ENCODE results near the gene LYG1. TPM values are rescaled to one million over a fixed set of nuclear protein-coding genes. Genes with fewer than 3 reads are reported as not detected.
"Not testable (repeated sequence)": the region's sequence is repeated elsewhere in the genome, so short reads cannot be mapped to it uniquely, and the experiment has no call there.

LYG1 gene
- 1.1 and 2.4 TPM in 2 replicates for total RNA-seq (2021)
- Bru-seq, nascent RNA: percentile 47 among the genes with signal in this experiment
- percentile 60 among the genes with signal in this experiment for BruChase-seq, experiment 1, labeled RNA remaining after a 2-hour chase
- percentile 58 among the genes with signal in this experiment for BruChase-seq, experiment 2, labeled RNA remaining after a 6-hour chase
- long read RNA-seq, partial matches to known transcripts: 0 of 2 reads
- long read RNA-seq, other reads (novel, unspliced or antisense): 2 of 2 reads

DNA sequence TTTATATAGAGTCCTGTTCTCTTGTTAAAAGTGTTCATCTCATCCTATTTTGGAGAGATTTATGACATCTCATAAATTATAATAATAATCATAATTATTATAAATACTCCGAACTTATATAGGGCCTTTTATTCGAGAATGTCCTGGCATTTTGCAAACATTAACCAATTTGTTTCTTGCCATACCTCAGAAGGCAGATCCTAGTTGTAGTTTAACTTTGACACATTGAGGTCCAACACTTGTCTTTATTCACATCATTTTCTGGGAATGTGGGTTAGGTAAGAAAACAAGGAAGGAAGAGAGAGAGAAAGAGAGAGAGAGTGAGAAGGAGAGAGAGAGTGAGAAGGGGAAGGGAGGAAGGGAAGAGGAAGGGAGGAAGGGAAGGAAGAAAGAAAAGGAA lies at the start of gene LYG1:
Gene LYG1, minus strand, starts transcription at position 101 of the 400 bp plus-strand sequence. CDS start 5,527 bp downstream, outside the sequence.
- BruUV-seq (replicated peaks): not testable (repeated sequence)

GRCh38 chr2:99350194-99350593 lies 49.2 kb upstream of the LYG1 start:
- intact Hi-C loops (cut with micrococcal nuclease; ENCODE audit: unreplicated experiment): no loop called here
- ChIA-PET POLR2A (ENCODE audit: low non-redundant PET) (no interaction called here), CTCF (no interaction called here)
- Histone ChIP-seq H3K4me3 (ENCODE audit: low read depth, low read length, poor library complexity, severe bottlenecking) (no peak overlapping the region), H3K27ac (ENCODE audit: low read depth, low read length, poor library complexity, severe bottlenecking) (no peak overlapping the region), H3K4me1 (ENCODE audit: insufficient read depth, low read length, poor library complexity, severe bottlenecking) (no peaks in the 10 kb centered on the region), H3K36me3 (ENCODE audit: insufficient read depth, low read length, poor library complexity, severe bottlenecking) (no peaks in the 10 kb centered on the region), H3K9me3 (ENCODE audit: low read depth, low read length, poor library complexity, severe bottlenecking) (no peaks in the 10 kb centered on the region), H3K27me3 (replicated peaks; ENCODE audit: insufficient read depth, low read depth, low read length, poor library complexity) (no peaks in the 10 kb centered on the region)
- TF ChIP-seq, protein P1, sequence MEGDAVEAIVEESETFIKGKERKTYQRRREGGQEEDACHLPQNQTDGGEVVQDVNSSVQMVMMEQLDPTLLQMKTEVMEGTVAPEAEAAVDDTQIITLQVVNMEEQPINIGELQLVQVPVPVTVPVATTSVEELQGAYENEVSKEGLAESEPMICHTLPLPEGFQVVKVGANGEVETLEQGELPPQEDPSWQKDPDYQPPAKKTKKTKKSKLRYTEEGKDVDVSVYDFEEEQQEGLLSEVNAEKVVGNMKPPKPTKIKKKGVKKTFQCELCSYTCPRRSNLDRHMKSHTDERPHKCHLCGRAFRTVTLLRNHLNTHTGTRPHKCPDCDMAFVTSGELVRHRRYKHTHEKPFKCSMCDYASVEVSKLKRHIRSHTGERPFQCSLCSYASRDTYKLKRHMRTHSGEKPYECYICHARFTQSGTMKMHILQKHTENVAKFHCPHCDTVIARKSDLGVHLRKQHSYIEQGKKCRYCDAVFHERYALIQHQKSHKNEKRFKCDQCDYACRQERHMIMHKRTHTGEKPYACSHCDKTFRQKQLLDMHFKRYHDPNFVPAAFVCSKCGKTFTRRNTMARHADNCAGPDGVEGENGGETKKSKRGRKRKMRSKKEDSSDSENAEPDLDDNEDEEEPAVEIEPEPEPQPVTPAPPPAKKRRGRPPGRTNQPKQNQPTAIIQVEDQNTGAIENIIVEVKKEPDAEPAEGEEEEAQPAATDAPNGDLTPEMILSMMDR (conservative IDR thresholded peaks at IDR 0.05; ENCODE audit: low read depth, low read length): no peak
- TF ChIP-seq EZH2 (IDR thresholded peaks at IDR 0.05; ENCODE audit: borderline replicate concordance, low read depth, low read length, poor library complexity, severe bottlenecking): no peak
- DNase-seq (ENCODE audit: low spot score): no peak
- no TSS peak for BruUV-seq (replicated peaks)

More for the DNA sequence above, at the start of gene LYG1:
- CTCF ChIA-PET; DNase-seq (ENCODE audit: low spot score); H3K36me3 ChIP-seq (ENCODE audit: insufficient read depth, low read length, poor library complexity, severe bottlenecking); H3K27ac ChIP-seq (ENCODE audit: low read depth, low read length, poor library complexity, severe bottlenecking); POLR2A ChIA-PET (ENCODE audit: low non-redundant PET); H3K27me3 ChIP-seq (replicated peaks; ENCODE audit: insufficient read depth, low read depth, low read length, poor library complexity); H3K4me1 ChIP-seq (ENCODE audit: insufficient read depth, low read length, poor library complexity, severe bottlenecking); H3K9me3 ChIP-seq (ENCODE audit: low read depth, low read length, poor library complexity, severe bottlenecking); H3K4me3 ChIP-seq (ENCODE audit: low read depth, low read length, poor library complexity, severe bottlenecking); intact Hi-C loops (cut with micrococcal nuclease; ENCODE audit: unreplicated experiment): not testable (repeated sequence)

DNA sequence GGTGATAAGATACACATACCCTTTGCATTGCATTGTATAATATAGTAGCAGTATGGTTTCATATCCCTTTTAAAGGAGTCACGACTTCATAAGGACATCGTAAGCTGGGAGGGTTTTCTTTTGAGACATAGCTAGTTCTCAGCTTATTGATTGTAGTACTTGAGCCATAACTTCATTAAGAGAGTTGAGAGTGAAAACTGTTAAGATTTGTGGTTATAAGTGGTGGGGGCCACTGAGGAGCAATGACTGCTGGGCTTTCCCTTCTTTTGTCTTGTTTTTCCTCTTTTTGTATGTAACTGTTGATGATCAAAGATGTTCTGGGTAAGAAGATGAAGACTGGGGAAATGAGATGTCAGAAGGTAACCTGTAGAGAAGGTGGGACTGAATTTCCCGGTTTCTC lies 47.2 kb upstream of the LYG1 start:
- ChIA-PET POLR2A (ENCODE audit: low non-redundant PET) (no interaction called here), CTCF (no interaction called here)
- Histone ChIP-seq H3K36me3 (ENCODE audit: insufficient read depth, low read length, poor library complexity, severe bottlenecking) (no peaks in the 10 kb centered on the region), H3K9me3 (ENCODE audit: low read depth, low read length, poor library complexity, severe bottlenecking) (no peaks in the 10 kb centered on the region), H3K27me3 (replicated peaks; ENCODE audit: insufficient read depth, low read depth, low read length, poor library complexity) (no peaks in the 10 kb centered on the region), H3K4me1 (ENCODE audit: insufficient read depth, low read length, poor library complexity, severe bottlenecking) (no peaks in the 10 kb centered on the region), H3K4me3 (ENCODE audit: low read depth, low read length, poor library complexity, severe bottlenecking) (no peak overlapping the region), H3K27ac (ENCODE audit: low read depth, low read length, poor library complexity, severe bottlenecking) (no peak overlapping the region)
- intact Hi-C loops (cut with micrococcal nuclease; ENCODE audit: unreplicated experiment): no loop called here
- no TSS peak for BruUV-seq (replicated peaks)
- no peak for DNase-seq (ENCODE audit: low spot score)
- TF ChIP-seq EZH2 (IDR thresholded peaks at IDR 0.05; ENCODE audit: borderline replicate concordance, low read depth, low read length, poor library complexity, severe bottlenecking): no peak
- TF ChIP-seq, protein P1 (conservative IDR thresholded peaks at IDR 0.05; ENCODE audit: low read depth, low read length): no peak

DNA sequence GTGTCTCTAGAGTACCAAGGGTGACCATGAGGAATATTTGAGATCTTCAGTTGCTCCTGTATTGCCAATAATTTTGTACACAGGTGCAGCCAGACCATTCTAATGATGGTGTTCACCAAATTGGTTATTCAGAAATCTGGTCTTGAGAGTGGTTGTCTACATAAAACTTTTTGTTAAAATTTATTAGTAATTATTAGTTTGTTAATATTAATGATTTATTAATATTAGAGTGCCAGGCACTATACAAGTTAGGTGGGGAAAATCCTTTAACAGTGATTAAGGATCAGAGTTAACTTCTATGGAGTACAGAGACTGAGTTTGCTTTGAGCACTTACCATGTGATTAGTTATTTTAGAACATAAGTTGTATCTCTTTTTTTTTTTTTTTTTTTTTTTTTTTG lies 45.2 kb upstream of the LYG1 start:
- POLR2A ChIA-PET (ENCODE audit: low non-redundant PET): no interaction called here
- H3K27ac ChIP-seq (ENCODE audit: low read depth, low read length, poor library complexity, severe bottlenecking): no peak overlapping the region
- no peaks in the 10 kb centered on the region for H3K9me3 ChIP-seq (ENCODE audit: low read depth, low read length, poor library complexity, severe bottlenecking)
- intact Hi-C loops (cut with micrococcal nuclease; ENCODE audit: unreplicated experiment): no loop called here
- no peak overlapping the region for H3K4me3 ChIP-seq (ENCODE audit: low read depth, low read length, poor library complexity, severe bottlenecking)
- no peaks in the 10 kb centered on the region for H3K4me1 ChIP-seq (ENCODE audit: insufficient read depth, low read length, poor library complexity, severe bottlenecking)
- no peak for DNase-seq (ENCODE audit: low spot score)
- no peak for TF ChIP-seq EZH2 (IDR thresholded peaks at IDR 0.05; ENCODE audit: borderline replicate concordance, low read depth, low read length, poor library complexity, severe bottlenecking)
- TF ChIP-seq, protein P1 (conservative IDR thresholded peaks at IDR 0.05; ENCODE audit: low read depth, low read length): no peak
- no peaks in the 10 kb centered on the region for H3K27me3 ChIP-seq (replicated peaks; ENCODE audit: insufficient read depth, low read depth, low read length, poor library complexity)
- H3K36me3 ChIP-seq (ENCODE audit: insufficient read depth, low read length, poor library complexity, severe bottlenecking): no peaks in the 10 kb centered on the region
- no TSS peak for BruUV-seq (replicated peaks)
- CTCF ChIA-PET: interaction anchor here (0.6 kb wide), 1 partner anchor 24 kb away, joined by 7 read pairs; no protein-coding TSS in a partner anchor

GRCh38 chr2:99345446-99345845 lies 44.4 kb upstream of the LYG1 start:
- H3K4me1 ChIP-seq (ENCODE audit: insufficient read depth, low read length, poor library complexity, severe bottlenecking); H3K27ac ChIP-seq (ENCODE audit: low read depth, low read length, poor library complexity, severe bottlenecking); H3K9me3 ChIP-seq (ENCODE audit: low read depth, low read length, poor library complexity, severe bottlenecking); DNase-seq (ENCODE audit: low spot score); intact Hi-C loops (cut with micrococcal nuclease; ENCODE audit: unreplicated experiment); H3K27me3 ChIP-seq (replicated peaks; ENCODE audit: insufficient read depth, low read depth, low read length, poor library complexity); CTCF ChIA-PET; H3K36me3 ChIP-seq (ENCODE audit: insufficient read depth, low read length, poor library complexity, severe bottlenecking); POLR2A ChIA-PET (ENCODE audit: low non-redundant PET); BruUV-seq (replicated peaks); H3K4me3 ChIP-seq (ENCODE audit: low read depth, low read length, poor library complexity, severe bottlenecking): not testable (repeated sequence)
